T-helper 2 cell (primary cell): ENCODE results near the gene SMG1.
A peak's percentile ranks its signal among the peaks of the same experiment; 100 is the strongest.
"Not testable (repeated sequence)": the region's sequence is repeated elsewhere in the genome, so short reads cannot be mapped to it uniquely, and the experiment has no call there.

Source experiments
- DNase-seq, 5 experiments: peaks; one replicate each; pipeline versions ENCODE4 v3.0.0 to v3.0.0-alpha.2; 2012 to 2022
- total RNA-seq, 2 donors: gene quantifications; one replicate each; lab custom pipeline; 2026; lab: John Stamatoyannopoulos, UW

The SMG1 gene
- 297 to 324 reads per million in 2 donors for total RNA-seq

- peak; percentile 85 to 92 (median 88) for DNase-seq
Observed at GRCh38 chr16:18925986-18926865, at the start of gene SMG1. TSS of gene SMG1 (minus strand) at chr16:18926408. CDS start at chr16:18926041, 367 bp downstream.

- DNase-seq: no peak
Observed at GRCh38 chr16:18975109-18975508, 48.9 kb upstream of the SMG1 start.

GRCh38 chr16:18969855-18970240 is 43.6 kb upstream of the SMG1 start:
- DNase-seq: no peak

GRCh38 chr16:18969050-18969854 is 43.0 kb upstream of the SMG1 start:
- peak; percentile 36 to 71 (median 63) for DNase-seq

GRCh38 chr16:18966791-18967190 is 40.6 kb upstream of the SMG1 start:
- no peak for DNase-seq

- DNase-seq: no peak
Observed at GRCh38 chr16:18965555-18965954, 39.3 kb upstream of the SMG1 start.

GRCh38 chr16:18959031-18959505 is 32.9 kb upstream of the SMG1 start:
- no peak for DNase-seq

GRCh38 chr16:18958621-18959029 is 32.4 kb upstream of the SMG1 start:
- no peak for DNase-seq

- DNase-seq: not testable (repeated sequence)
Observed at GRCh38 chr16:18956658-18957241, 30.5 kb upstream of the SMG1 start.

GRCh38 chr16:18955874-18956580 is 29.8 kb upstream of the SMG1 start:
- peak in 1 of 5 experiments; percentile 64 for DNase-seq

- no peak for DNase-seq
Observed at GRCh38 chr16:18953547-18953946, 27.3 kb upstream of the SMG1 start.

- DNase-seq: peak in 1 of 5 experiments; percentile 60
Observed at GRCh38 chr16:18950469-18951185, 24.4 kb upstream of the SMG1 start.

GRCh38 chr16:18948372-18949020 is 22.3 kb upstream of the SMG1 start:
- DNase-seq: no peak

GRCh38 chr16:18945233-18945632 is 19.0 kb upstream of the SMG1 start:
- no peak for DNase-seq

GRCh38 chr16:18943414-18943813 is 17.2 kb upstream of the SMG1 start:
- no peak for DNase-seq

GRCh38 chr16:18942061-18942460 is 15.9 kb upstream of the SMG1 start:
- no peak for DNase-seq

- no peak for DNase-seq
Observed at GRCh38 chr16:18941471-18941870, 15.3 kb upstream of the SMG1 start.

- DNase-seq: no peak
Observed at GRCh38 chr16:18938986-18939385, 12.8 kb upstream of the SMG1 start.

GRCh38 chr16:18937390-18937789 is 11.2 kb upstream of the SMG1 start:
- DNase-seq: no peak

GRCh38 chr16:18936727-18937340 is 10.6 kb upstream of the SMG1 start:
- DNase-seq: no peak

GRCh38 chr16:18933501-18933900 is 7.3 kb upstream of the SMG1 start:
- no peak for DNase-seq
